Type B pancreatic cell (in vitro differentiated cells): Measurements from ENCODE around the gene MOGAT2. TPM values are rescaled to one million over a fixed set of nuclear protein-coding genes. Genes with fewer than 3 reads are reported as not detected.

Experiments used
- DNase-seq: peaks from one replicate; pipeline ENCODE4 v3.0.0; 2021; ENCODE audit warnings: mixed read lengths; ENCODE audit not compliant: unreplicated experiment; ENCODE audit errors: extremely low spot score
- H3K27ac Mint-ChIP-seq: 2 replicates; pipeline ENCODE4 v1.8.0; 2021; ENCODE audit warnings: mild to moderate bottlenecking, mixed read lengths
- H3K27me3 Mint-ChIP-seq: 2 replicates; pipeline ENCODE4 v1.8.0; 2021; ENCODE audit warnings: mixed read lengths
- H3K36me3 Mint-ChIP-seq: 2 replicates; pipeline ENCODE4 v1.8.0; 2021; ENCODE audit warnings: mixed read lengths
- H3K4me1 Mint-ChIP-seq: one replicate; pipeline ENCODE4 v1.8.0; 2021; ENCODE audit warnings: mixed read lengths; ENCODE audit not compliant: unreplicated experiment
- H3K4me3 Mint-ChIP-seq: 2 replicates; pipeline ENCODE4 v1.8.0; 2021; ENCODE audit warnings: mild to moderate bottlenecking, mixed read lengths
- H3K9me3 Mint-ChIP-seq: 2 replicates; pipeline ENCODE4 v1.8.0; 2021; ENCODE audit warnings: mixed read lengths
- long read RNA-seq: library from polyadenylated mRNA; unstranded; transcript quantifications from one replicate; pipeline ENCODE4 v2.0.0, GENCODE V29; 2020
- total RNA-seq: library from RNA; stranded (reverse); gene quantifications from 2 replicates; pipeline ENCODE4 v1.2.1, GENCODE V29; 2021; ENCODE audit warnings: low replicate concordance
- TF ChIP-seq, protein P1 (sequence below): fragments of 200-600 bp; sonication (generic); conservative IDR thresholded peaks from 2 replicates; pipeline ENCODE4 v1.5.0; 2021; ENCODE audit warnings: antibody characterized with exemption, mild to moderate bottlenecking

Gene MOGAT2
- 1.2 and 2.2 TPM in 2 replicates for total RNA-seq
- long read RNA-seq: 0 reads

DNA sequence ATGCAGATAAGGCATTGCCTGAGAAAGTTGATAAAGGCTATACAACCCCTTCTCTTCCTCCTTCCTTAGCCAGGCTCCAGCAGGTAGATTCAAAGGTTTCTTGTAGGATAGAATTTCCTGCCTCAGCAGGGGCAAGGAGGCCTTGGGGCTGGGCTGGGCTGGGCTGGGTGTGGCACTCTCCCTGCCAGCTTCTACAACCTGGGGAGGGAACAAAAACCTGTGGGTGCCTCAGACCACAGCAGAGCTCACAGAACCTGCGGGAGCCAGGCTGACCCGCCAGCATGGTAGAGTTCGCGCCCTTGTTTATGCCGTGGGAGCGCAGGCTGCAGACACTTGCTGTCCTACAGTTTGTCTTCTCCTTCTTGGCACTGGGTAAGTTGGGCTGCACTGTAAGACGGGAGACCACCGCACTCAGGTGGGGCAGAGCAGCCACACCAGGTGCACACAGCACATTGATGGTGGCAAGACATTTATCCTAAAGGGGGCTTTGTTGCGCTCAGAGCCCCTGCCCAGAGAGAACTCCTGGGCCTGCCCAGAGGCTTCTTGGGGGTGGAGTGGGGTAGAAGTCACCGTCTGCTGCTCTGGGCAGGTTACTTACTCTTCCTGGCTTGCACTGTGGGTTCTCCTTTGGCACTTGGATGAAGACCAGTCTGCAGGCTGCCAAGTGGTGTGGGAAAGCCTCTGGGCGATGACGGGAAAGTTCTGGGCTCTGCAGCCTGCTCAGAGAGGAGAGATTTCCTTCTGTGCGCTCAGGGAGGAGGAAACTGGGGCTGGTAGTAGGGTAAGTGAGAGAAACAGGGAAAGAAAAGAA lies at the start of gene MOGAT2:
Gene MOGAT2, plus strand, starts transcription at position 231 of the 811 bp plus-strand sequence. Its CDS starts 51 bp downstream, at position 282.
- H3K36me3 Mint-ChIP-seq: no peaks in the 10 kb centered on the region
- H3K4me1 Mint-ChIP-seq: peaks cover 8% of the 10 kb centered on the region
- no peaks in the 10 kb centered on the region for H3K27me3 Mint-ChIP-seq
- H3K27ac Mint-ChIP-seq: peak within 1 kb of the TSS; percentile 0
- TF ChIP-seq, protein P1, sequence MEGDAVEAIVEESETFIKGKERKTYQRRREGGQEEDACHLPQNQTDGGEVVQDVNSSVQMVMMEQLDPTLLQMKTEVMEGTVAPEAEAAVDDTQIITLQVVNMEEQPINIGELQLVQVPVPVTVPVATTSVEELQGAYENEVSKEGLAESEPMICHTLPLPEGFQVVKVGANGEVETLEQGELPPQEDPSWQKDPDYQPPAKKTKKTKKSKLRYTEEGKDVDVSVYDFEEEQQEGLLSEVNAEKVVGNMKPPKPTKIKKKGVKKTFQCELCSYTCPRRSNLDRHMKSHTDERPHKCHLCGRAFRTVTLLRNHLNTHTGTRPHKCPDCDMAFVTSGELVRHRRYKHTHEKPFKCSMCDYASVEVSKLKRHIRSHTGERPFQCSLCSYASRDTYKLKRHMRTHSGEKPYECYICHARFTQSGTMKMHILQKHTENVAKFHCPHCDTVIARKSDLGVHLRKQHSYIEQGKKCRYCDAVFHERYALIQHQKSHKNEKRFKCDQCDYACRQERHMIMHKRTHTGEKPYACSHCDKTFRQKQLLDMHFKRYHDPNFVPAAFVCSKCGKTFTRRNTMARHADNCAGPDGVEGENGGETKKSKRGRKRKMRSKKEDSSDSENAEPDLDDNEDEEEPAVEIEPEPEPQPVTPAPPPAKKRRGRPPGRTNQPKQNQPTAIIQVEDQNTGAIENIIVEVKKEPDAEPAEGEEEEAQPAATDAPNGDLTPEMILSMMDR: no peak
- H3K9me3 Mint-ChIP-seq: no peaks in the 10 kb centered on the region
- no peak within 1 kb of the TSS for H3K4me3 Mint-ChIP-seq
- no peak for DNase-seq

DNA sequence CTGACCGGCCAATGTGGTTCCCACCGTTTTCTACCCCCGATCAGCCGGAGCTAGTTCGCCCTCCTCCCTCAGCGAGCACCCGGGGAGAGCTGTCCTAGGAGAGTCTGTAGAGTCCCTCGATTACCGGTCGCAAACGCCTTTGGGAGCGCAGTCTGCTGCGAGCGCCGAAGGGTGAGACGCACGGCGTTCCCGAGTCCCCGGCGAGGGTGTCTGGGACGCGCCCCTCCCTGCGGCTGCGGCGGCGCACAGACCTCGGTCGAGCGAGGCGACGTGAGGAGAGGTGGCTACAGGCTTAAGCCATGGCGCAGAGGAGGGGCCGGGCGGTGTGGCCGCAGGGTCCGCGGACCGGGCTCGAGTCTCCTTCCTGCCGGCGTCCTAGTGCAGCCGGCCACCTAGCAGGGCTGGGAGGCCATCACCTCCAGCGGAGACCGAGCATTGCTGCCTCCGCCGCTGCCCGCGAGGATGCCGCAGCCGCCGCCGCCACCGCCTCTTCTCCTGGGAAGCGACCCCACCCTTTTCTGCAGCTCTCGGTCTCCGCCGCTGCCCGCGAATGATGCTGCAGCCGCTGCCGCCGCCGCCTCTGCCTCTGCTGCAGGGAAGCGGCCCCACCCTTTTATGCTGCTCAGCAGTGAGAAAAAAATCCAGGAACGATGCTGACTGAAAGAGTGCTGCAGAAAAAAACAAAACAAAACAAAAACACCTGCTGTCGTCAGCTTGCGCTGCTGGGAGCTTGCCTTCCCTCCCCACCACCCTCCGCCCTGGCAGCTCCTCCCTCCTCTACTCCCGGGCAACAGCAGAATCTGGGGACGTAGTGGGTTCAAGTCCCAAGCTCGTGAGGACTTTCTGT lies 49.0 kb upstream of the MOGAT2 start, which contains the start of gene MAP6:
Gene MAP6, minus strand, starts transcription at position 588 of the 847 bp plus-strand sequence. CDS start 669 bp downstream, outside the sequence.
- Mint-ChIP-seq H3K36me3 (no peaks in the 10 kb centered on the region), H3K4me3 (peak within 1 kb of the TSS; percentile 89), H3K4me1 (peaks cover 5% of the 10 kb centered on the region), H3K27me3 (peaks cover 80% of the 10 kb centered on the region), H3K9me3 (no peaks in the 10 kb centered on the region), H3K27ac (peak within 1 kb of the TSS; percentile 85)
- TF ChIP-seq, protein P1: no peak
- no peak for DNase-seq

DNA sequence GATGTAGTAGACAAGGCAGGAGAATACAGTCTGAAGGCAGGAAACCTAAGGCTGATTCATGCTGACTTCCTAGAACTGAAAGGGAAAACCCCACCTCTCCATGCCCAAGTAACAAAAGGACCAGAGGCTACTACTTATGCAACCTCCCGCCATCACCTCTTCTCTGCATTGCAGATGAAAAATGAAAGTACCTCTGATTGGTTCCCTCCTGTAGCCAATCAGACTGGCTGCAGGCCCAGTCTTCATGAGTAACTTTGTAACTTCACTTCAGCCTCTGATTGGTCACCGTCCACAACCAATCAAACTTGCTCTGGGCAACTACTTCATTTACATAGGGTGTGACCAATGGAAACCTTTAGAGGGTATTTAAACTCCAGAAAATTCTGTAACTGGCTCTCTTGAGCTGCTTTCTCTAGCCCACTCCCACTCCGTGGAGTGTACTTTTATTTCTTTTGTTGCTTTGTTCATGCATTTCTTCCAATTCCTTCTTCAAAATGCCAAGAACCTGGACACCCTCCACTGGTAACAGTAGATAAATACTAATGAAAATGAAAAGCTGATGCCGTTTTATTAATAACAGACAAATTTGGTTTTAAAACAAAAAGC lies 43.6 kb upstream of the MOGAT2 start:
- Mint-ChIP-seq H3K4me1 (no peaks in the 10 kb centered on the region), H3K9me3 (no peaks in the 10 kb centered on the region), H3K4me3 (no peak overlapping the region), H3K27me3 (peaks cover 71% of the 10 kb centered on the region), H3K36me3 (no peaks in the 10 kb centered on the region), H3K27ac (no peak overlapping the region)
- DNase-seq: no peak
- TF ChIP-seq, protein P1: no peak

DNA sequence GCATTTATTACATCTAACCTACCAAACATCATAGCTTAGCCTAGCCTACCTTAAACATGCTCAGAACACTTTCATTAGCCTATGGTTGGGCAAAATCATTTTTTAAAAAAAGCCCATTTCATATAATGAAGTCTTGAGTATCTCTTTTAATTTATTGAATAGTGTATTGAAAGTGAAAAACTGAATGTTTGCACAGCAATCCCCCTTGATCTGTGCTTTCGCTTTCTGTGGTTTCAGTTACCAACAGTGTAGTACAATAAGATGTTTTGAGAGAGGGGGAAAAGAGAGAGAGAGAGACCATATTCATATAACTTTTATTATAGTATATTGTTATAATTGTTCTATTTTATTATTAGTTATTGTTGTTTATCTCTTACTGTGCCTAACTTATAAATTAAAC lies 40.4 kb upstream of the MOGAT2 start:
- H3K4me1 Mint-ChIP-seq: no peaks in the 10 kb centered on the region
- H3K36me3 Mint-ChIP-seq: no peaks in the 10 kb centered on the region
- TF ChIP-seq, protein P1: no peak
- no peaks in the 10 kb centered on the region for H3K9me3 Mint-ChIP-seq
- H3K27ac Mint-ChIP-seq: no peak overlapping the region
- DNase-seq: no peak
- no peak overlapping the region for H3K4me3 Mint-ChIP-seq
- H3K27me3 Mint-ChIP-seq: peaks cover 47% of the 10 kb centered on the region

DNA sequence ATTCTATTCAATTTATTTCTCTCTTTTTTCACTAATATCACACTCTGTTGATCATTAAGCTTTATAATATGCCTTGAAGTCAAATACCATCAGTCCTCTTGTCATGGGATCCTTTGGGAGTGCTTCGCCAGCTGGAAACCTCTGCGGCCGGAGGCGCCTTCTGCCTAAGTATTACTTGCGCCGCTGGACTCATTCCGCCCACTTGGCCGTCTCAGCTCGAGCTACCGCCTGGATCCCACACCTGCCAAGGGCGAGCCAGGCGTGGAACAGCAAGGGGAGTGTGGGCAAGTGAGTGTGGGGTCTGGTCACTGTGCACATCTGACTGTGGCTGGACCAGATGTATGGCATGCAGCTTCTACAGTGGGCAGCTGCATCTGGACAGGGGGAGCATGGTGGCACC lies 39.7 kb upstream of the MOGAT2 start:
- Mint-ChIP-seq H3K9me3 (no peaks in the 10 kb centered on the region), H3K27me3 (peaks cover 47% of the 10 kb centered on the region), H3K36me3 (no peaks in the 10 kb centered on the region), H3K4me1 (no peaks in the 10 kb centered on the region), H3K4me3 (no peak overlapping the region), H3K27ac (no peak overlapping the region)
- DNase-seq: no peak
- TF ChIP-seq, protein P1: no peak
